C4-2B (cell line): ENCODE results near the gene MED15.
A peak's percentile ranks its signal among the peaks of the same experiment; 100 is the strongest.

ENCODE experiments used
- H3K27ac ChIP-seq: fragments of 450-650 bp; 2 replicates; pipeline ENCODE4 v1.5.1; 2017
- CTCF ChIP-seq: fragments of 450-650 bp; conservative IDR thresholded peaks from 2 replicates; pipeline ENCODE4 v1.5.1; 2017; ENCODE audit warnings: mild to moderate bottlenecking
- ZFX ChIP-seq: fragments of 450-650 bp; IDR thresholded peaks from 2 replicates; pipeline ENCODE4 v1.6.1; 2017

MED15 gene

DNA sequence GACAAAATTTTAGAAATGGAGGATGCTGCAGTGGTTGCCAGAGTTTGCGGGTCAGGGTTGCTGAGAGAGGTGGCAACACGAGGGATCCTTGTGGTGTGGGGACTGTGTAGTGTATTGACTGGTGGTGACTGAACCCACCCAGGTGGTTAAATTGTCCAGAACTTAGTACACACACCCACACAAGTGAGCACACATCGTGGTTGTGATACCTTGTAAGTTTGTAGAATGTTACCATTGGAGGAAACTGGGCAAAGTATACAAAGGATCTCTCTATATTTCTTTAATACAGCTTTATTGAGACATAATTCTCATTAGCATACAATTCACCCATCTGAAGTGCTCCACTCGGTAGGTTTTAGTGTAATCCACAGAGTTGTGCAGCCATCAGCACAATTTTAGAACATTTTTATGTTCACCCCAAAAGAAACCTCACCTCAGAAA, 56.1 kb downstream of the MED15 start:
- no peak for TF ChIP-seq CTCF
- no peak for TF ChIP-seq ZFX
- H3K27ac ChIP-seq, result no peak overlapping the region

- no peak for TF ChIP-seq ZFX
- no peak for TF ChIP-seq CTCF
- H3K27ac ChIP-seq, result no peak overlapping the region
These were observed 56.5 kb downstream of the MED15 start for GRCh38 chr22:20563941-20564371.

GRCh38 chr22:20565079-20565734, 57.8 kb downstream of the MED15 start:
- no peak overlapping the region for H3K27ac ChIP-seq
- TF ChIP-seq CTCF (no peak), ZFX (no peak)

GRCh38 chr22:20565761-20566160, 58.4 kb downstream of the MED15 start:
- no peak overlapping the region for H3K27ac ChIP-seq
- TF ChIP-seq CTCF, result no peak
- TF ChIP-seq ZFX, result no peak

- H3K27ac ChIP-seq, result no peak overlapping the region; the same call in 1 of the 2 replicates
- TF ChIP-seq CTCF (no peak), ZFX (no peak)
These were observed 59.2 kb downstream of the MED15 start for GRCh38 chr22:20566420-20567260.

- no peak for TF ChIP-seq ZFX
- no peak for TF ChIP-seq CTCF
- H3K27ac ChIP-seq, result no peak overlapping the region
These were observed 60.0 kb downstream of the MED15 start for GRCh38 chr22:20567371-20567847.

- TF ChIP-seq ZFX, result no peak
- peak; percentile 41 for TF ChIP-seq CTCF
- no peak overlapping the region for H3K27ac ChIP-seq
These were observed 60.6 kb downstream of the MED15 start for GRCh38 chr22:20567993-20568417.
